Right ventricle myocardium superior (tissue), 1 donor: Measurements from ENCODE around the gene MAP4. TPM values are rescaled to one million over a fixed set of nuclear protein-coding genes. Genes with fewer than 3 reads are reported as not detected.
"Not testable (repeated sequence)": the region's sequence is repeated elsewhere in the genome, so short reads cannot be mapped to it uniquely, and the experiment has no call there.

Experiments used
- ATAC-seq: fragments of 200-7000 bp; cut with Tn5 transposase; one replicate; pipeline ENCODE4 v1.9.1; 2020; ENCODE audit warnings: mild to moderate bottlenecking; ENCODE audit not compliant: poor library complexity
- DNase-seq: peaks from one replicate; pipeline ENCODE4 v3.0.0-alpha.2; 2020
- intact Hi-C: fragments of 100-400 bp; cut with DNase I; formaldehyde crosslinking; loops from one replicate; pipeline ENCODE4 v1.11.2; 2022
- total RNA-seq: library from RNA; stranded (reverse); fragmentation: NEBNext Ultra II Directional; extraction: Animal tissue kit (Norgen Biotek cat#: 25700); gene quantifications from one replicate; pipeline ENCODE4 v1.2.1, GENCODE V29; 2021
- donor health status: DM: no; HTN: yes; CAD: no; lungs with severe emphysema.

MAP4 gene
- total RNA-seq, 1 donor from 2014 or later = 426 TPM

DNA sequence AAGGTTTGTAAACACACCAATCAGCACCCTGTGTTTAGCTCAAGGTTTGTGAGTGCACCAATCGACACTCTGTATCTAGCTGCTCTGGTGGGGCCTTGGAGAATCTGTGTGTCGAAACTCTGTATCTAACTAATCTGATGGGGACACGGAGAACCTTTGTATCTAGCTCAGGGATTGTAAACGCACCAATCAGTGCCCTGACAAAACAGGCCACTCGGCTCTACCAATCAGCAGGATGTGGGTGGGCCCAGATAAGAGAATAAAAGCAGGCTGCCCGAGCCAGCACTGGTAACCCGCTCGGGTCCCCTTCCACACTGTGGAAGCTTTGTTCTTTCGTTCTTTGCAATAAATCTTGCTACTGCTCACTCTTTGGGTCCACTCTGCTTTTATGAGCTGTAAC is 128.2 kb downstream of the MAP4 start:
- ATAC-seq, DNase-seq, intact Hi-C loops: not testable (repeated sequence)

DNA sequence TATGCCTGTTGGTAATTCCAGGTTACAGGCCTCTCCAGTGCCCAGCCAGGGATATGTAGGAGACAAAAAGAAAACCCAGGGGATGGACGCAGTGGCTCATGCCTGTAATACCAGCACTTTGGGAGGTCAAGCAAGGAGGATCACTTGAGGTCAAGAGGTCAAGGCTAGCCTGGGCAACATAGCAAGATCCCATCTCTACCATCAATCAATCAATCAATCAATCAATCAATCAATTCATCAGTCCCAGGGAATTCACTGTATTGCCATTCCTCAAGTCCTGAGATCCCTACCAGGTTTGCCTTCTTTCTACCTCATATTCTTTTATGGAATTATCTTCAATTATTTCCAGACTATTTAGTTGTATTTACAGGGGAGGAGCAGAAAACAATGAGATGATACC is 131.0 kb downstream of the MAP4 start:
- no peak for ATAC-seq

DNA sequence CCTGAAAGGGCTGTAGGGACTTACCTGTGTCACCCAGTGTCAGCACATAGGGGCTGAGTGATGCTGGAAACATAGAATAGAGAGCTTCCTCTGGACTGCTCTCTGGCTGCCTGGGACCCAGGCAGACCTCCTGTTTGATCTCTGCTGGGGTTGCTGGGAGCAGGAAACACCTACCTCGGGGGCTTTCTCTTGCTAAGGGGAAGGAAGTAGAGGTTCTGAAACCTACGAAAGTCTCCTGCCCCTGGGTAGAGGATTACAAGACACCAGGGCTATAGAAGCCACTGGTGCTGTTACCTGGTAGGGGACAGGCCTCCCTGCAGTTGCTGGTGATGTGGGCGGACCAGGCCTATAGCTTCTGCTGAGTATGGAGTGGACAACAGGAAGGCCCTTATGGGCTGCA is 131.6 kb downstream of the MAP4 start:
- intact Hi-C loops = no loop called here
- ATAC-seq = no peak
- DNase-seq = no peak

More for the DNA sequence above, 131.0 kb downstream of the MAP4 start:
- DNase-seq = no peak
- intact Hi-C loops = no loop called here

GRCh38 chr3:47882338-47882737 is 133.9 kb downstream of the MAP4 start:
- intact Hi-C loops = no loop called here
- ATAC-seq (no peak), DNase-seq (no peak)

GRCh38 chr3:47877719-47878118 is 138.5 kb downstream of the MAP4 start:
- ATAC-seq (no peak), DNase-seq (no peak)
- intact Hi-C loops = no loop called here

- DNase-seq (no peak), ATAC-seq (no peak)
- intact Hi-C loops = no loop called here
These were observed 138.9 kb downstream of the MAP4 start for GRCh38 chr3:47877290-47877689.

- ATAC-seq (peak; percentile 42), DNase-seq (no peak)
- intact Hi-C loops = no loop called here
These were observed 141.3 kb downstream of the MAP4 start for GRCh38 chr3:47874913-47875312.

DNA sequence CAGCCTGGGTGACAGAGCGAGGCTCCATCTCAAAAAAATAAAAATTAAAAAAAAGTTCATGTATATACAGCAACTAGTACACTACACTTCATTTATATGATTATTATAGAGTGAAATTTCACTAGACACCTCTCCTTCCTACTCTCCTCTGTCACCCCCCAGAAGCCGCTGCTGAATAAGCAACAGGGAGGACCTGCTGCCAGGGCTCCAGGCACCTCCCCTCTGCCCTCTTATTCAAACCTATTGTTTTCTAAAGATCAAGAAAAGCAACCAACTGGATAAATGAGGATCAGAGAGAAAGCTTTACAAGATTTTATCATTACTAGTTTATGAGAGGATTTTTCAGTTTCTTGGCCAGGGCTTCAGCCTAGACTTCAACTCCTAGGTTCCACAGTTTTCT is 141.8 kb downstream of the MAP4 start:
- intact Hi-C loops = no loop called here
- ATAC-seq (no peak), DNase-seq (no peak)

DNA sequence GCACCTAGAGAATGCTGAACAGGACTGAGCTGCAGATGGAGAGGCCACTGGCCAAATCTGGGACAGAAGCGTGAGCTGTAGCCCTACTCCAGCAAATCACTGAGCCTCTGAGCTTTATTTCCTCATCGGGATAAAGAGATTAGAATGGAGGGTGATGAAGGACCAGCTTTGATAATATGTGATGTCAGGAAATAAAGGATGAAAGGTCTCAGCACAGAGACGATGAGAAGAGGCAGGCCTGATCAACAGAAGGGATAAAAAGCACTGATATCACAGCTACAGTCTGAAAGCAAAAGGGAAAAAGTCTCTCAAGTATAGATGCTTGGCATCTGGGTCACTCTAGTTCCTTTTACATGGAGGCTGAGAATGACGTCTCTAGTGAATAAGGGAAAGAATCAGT is 143.3 kb downstream of the MAP4 start:
- ATAC-seq = no peak
- no peak for DNase-seq
- intact Hi-C loops = no loop called here

DNA sequence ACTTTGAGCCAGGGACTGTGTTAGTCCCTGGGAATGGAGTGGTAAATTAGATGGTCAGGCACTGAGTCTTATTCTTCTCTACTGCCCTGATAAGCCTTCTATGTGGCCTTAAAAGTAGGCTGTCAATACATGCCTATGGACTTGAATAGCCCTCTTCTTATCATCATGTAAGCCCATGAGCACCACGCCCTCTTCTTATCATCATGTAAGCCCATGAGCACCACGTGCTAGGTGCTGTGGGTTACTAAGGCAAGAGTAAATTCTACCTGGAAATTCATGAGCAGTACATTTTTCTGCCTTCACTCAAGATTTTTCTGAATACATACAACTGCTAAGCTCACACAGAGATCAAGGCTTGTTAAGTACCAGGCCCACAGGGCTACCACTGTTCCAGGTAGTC is 144.8 kb downstream of the MAP4 start:
- intact Hi-C loops = no loop called here
- no peak for DNase-seq
- no peak for ATAC-seq

DNA sequence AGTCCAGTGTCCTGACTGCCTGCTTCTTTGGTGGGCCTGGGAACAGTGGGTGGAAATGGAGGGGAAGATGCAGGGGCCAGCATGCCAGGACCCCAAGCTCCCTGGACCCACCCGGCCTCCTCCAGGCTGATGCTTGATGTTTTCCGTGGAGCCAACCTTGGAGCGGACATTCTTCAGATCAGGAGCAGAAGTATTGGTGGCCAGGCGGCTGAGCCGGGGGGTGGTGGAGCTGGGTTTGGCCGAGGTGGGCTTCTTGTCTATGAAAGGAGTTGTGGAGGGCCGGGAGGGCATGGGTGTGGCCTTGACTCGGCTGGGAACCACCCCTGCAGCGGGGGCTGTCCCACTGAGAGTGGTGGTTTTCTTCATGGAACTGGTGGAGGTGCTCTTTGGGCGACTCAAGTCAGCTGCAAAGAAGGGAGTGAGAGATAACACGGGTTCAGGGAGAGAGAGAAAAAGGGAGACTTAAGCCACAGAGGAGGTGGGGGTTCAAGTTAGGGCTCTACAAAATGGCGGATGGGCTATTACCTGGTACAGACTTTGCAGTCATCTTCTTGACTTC is 145.4 kb downstream of the MAP4 start:
- ATAC-seq = no peak
- intact Hi-C loops = no loop called here
- no peak for DNase-seq

DNA sequence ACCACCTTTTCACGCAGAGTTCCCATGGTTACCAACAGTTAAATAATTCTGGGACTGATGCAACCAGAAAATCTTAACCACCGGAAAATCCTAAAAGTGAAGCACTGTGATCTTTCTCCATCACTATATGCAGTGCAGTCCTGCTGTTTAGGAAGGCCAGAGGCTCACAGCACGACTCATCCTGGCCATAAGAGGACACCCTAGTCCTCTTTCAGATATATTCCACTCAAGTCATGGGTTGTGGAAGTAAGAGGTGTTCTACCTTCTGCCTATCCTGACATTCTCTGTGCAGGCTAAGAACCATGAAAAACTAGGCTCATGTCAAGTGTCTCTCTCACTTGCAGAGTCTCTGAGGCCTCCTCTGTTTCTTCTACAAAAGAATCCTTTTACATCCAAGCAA is 146.1 kb downstream of the MAP4 start:
- DNase-seq (no peak), ATAC-seq (no peak)
- intact Hi-C loops = no loop called here

DNA sequence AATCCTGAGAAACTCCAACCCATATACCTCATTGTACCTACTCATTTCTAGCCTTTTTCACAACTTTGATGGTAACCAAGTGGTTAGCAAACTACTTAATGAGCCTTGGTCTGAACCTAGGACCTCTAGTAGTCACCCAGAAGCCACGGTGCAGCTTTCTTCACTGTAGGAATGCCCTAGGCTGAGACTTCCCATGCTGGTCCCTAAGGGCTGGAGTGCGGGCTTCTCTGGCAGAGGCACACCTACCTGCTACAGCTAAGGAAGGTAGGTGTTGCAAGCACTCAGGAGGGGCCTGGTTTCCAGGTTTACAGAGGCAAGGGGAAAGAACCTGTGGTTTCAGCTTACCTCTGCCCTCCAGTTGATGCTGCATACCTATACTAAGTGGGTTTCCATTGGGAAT is 147.9 kb downstream of the MAP4 start:
- ATAC-seq (no peak), DNase-seq (peak; percentile 11)
- intact Hi-C loops = no loop called here

DNA sequence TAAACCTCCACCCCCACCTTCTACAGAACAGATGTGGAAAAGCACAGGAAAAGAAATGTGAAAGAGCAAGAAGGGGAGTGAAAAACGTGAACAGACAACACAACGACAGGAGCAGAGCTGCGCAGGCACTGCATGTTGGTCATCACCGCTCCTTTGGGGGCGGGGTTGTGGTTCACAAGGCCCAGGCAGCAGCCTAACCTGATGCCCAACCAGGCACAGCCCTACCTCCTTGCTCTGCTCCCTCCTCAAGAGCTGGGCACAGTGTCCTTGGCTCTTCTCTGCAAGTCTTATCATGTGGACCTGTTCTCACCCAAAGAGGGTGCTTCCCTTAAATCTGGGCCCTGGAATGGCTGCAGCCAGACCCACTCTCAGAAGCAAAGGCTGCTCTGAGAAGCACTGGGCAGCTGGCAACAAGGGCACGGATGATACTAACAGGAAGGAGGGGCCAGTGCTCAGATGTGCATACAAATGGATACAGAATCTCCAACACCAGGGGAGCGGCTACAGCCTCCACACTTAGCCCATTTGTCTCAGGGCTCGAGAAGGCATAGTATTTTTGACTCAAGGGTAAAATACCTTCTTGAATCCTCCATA is 148.7 kb downstream of the MAP4 start:
- DNase-seq (peak; percentile 24), ATAC-seq (peak; percentile 19)
- intact Hi-C loops = no loop called here

DNA sequence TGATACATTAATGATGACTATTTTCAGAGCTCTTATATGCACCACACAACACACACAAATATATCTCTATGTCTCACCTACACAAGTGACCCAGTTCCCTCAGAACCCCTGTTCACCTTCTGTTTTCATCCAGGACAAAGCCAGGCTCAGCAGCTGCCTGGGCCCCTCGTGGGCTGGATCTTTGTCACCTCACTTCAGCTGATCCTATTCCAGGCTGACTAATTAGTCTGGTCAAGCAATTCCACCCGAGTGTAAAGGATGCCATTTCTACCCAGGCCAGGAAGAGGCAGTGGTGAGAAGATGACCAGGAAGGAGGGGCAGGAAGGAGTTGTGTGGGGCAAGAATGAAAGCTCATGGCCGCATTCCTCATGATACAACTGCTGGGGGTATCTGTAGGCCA is 151.0 kb downstream of the MAP4 start:
- ATAC-seq (no peak), DNase-seq (peak; percentile 3)
- intact Hi-C loops = no loop called here

GRCh38 chr3:47863391-47864128 is 152.7 kb downstream of the MAP4 start:
- DNase-seq (peak; percentile 20), ATAC-seq (no peak)
- intact Hi-C loops = no loop called here

GRCh38 chr3:47859956-47860605 is 156.1 kb downstream of the MAP4 start:
- DNase-seq (peak; percentile 8), ATAC-seq (no peak)
- intact Hi-C loops = no loop called here

DNA sequence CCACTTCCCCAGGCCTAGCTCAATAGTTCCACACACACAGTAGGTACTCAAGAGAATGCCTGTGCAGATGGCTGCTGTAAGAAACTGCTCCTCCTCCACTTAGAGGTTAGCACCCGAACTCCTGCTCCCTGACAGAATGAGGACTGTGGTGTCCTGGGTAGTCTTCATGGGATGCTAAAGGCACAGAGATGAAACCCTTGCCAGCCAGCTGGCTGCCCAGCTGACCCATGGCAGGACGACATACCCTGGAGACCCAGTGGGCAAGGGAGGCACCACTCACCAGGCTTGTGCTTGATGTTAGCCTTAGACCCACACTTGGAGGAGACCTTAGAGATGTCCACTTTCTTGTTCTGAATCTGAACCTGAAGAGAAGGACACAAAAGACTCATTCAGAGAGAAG is 159.1 kb downstream of the MAP4 start:
- intact Hi-C loops = no loop called here
- peak; percentile 11 for DNase-seq
- ATAC-seq = no peak

DNA sequence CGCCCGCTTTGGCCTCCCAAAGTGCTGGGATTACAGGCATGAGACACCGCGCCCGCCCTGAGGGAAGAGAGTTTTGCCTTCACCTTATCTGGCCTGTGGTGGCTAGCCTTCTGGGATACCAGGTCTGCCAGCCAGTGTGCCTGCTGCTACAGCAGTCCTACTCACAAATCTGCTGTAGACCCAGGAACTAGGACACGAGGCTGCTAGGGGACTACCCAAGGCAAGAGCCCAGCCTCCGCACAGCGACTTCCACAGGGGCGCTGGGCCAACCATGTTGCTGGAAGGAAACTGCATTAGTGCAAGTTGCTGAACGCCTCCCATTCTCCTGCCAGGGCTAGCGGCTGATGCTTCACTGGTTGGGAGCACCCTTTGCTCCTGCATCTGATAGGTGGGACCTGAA is 159.5 kb downstream of the MAP4 start:
- ATAC-seq (no peak), DNase-seq (peak; percentile 41)
- intact Hi-C loops = no loop called here
